HG02642 (cell line): ENCODE measurements around the gene AJAP1.
"Not testable (repeated sequence)": the region's sequence is repeated elsewhere in the genome, so short reads cannot be mapped to it uniquely, and the experiment has no call there.

Experiments
- ATAC-seq: cut with Tn5 transposase; IDR thresholded peaks from one replicate; pipeline ENCODE4 v1.9.1; 2021; ENCODE audit warnings: mild to moderate bottlenecking; ENCODE audit not compliant: unreplicated experiment, poor library complexity

Gene AJAP1

GRCh38 chr1:4653796-4654725 lies at the start of gene AJAP1:
AJAP1 (plus strand) TSS chr1:4654609; CDS start chr1:4655426, 817 bp downstream.
- ATAC-seq, result no peak

GRCh38 chr1:4605158-4605557 lies 49.3 kb upstream of the AJAP1 start:
- no peak for ATAC-seq

- ATAC-seq, result no peak
Measured at GRCh38 chr1:4611563-4612341, 42.7 kb upstream of the AJAP1 start.

GRCh38 chr1:4612991-4613390 lies 41.4 kb upstream of the AJAP1 start:
- no peak for ATAC-seq

GRCh38 chr1:4613606-4614370 lies 40.6 kb upstream of the AJAP1 start:
- no peak for ATAC-seq

GRCh38 chr1:4614371-4615137 lies 39.9 kb upstream of the AJAP1 start:
- no peak for ATAC-seq

- ATAC-seq, result no peak
Measured at GRCh38 chr1:4615138-4615470, 39.3 kb upstream of the AJAP1 start.

- ATAC-seq, result no peak
Measured at GRCh38 chr1:4615501-4615900, 38.9 kb upstream of the AJAP1 start.

GRCh38 chr1:4616831-4617465 lies 37.5 kb upstream of the AJAP1 start:
- no peak for ATAC-seq

GRCh38 chr1:4617506-4617905 lies 36.9 kb upstream of the AJAP1 start:
- no peak for ATAC-seq

GRCh38 chr1:4618827-4619226 lies 35.6 kb upstream of the AJAP1 start:
- not testable (repeated sequence) for ATAC-seq

- ATAC-seq, result no peak
Measured at GRCh38 chr1:4621646-4622045, 32.8 kb upstream of the AJAP1 start.

GRCh38 chr1:4622821-4623220 lies 31.6 kb upstream of the AJAP1 start:
- ATAC-seq, result no peak

GRCh38 chr1:4624141-4624715 lies 30.2 kb upstream of the AJAP1 start:
- no peak for ATAC-seq

- no peak for ATAC-seq
Measured at GRCh38 chr1:4624801-4625200, 29.6 kb upstream of the AJAP1 start.

- ATAC-seq, result no peak
Measured at GRCh38 chr1:4626061-4626460, 28.3 kb upstream of the AJAP1 start.

- no peak for ATAC-seq
Measured at GRCh38 chr1:4626560-4627319, 27.7 kb upstream of the AJAP1 start.

- ATAC-seq, result no peak
Measured at GRCh38 chr1:4627353-4627752, 27.1 kb upstream of the AJAP1 start.
